Lower leg skin (tissue), 3 donors: Measurements from ENCODE around the gene TRAPPC12.

Source experiments
- POLR2A ChIP-seq, 2 donors: fragments of 450-650 bp; IDR thresholded peaks; one replicate each; pipeline ENCODE4 v1.6.1; 2016 to 2017; ENCODE audit warnings: antibody characterized with exemption in 2 of 2, mild to moderate bottlenecking in 1 of 2, moderate library complexity in 1 of 2
- TF ChIP-seq, protein P1 (sequence below), 3 donors: fragments of 450-650 bp; IDR thresholded peaks; one replicate each; pipeline ENCODE4 v1.5.1; 2016; ENCODE audit warnings: antibody characterized with exemption in 3 of 3, mild to moderate bottlenecking in 3 of 3, moderate library complexity in 2 of 3

DNA sequence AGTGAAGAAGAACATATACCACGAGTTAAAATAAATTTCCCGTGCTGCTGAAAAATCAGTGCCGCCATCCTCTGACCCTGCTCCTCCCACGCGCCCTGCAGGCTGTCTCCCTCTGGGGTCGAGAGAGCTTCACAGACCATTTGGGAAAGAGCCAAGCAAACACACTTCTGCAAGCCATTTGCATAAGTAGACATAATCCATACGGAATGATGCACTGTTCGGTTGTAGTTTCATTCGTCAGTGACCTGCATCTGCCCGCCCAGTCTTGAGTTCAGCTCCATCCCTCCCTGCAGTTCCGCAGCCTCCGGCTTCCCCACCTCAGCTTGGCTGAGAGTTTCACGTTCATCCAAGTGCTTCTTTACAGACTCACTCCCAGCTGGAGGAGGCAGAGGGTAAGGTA lies 69.6 kb downstream of the TRAPPC12 start:
- TF ChIP-seq, protein P1, sequence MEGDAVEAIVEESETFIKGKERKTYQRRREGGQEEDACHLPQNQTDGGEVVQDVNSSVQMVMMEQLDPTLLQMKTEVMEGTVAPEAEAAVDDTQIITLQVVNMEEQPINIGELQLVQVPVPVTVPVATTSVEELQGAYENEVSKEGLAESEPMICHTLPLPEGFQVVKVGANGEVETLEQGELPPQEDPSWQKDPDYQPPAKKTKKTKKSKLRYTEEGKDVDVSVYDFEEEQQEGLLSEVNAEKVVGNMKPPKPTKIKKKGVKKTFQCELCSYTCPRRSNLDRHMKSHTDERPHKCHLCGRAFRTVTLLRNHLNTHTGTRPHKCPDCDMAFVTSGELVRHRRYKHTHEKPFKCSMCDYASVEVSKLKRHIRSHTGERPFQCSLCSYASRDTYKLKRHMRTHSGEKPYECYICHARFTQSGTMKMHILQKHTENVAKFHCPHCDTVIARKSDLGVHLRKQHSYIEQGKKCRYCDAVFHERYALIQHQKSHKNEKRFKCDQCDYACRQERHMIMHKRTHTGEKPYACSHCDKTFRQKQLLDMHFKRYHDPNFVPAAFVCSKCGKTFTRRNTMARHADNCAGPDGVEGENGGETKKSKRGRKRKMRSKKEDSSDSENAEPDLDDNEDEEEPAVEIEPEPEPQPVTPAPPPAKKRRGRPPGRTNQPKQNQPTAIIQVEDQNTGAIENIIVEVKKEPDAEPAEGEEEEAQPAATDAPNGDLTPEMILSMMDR (IDR thresholded peaks at IDR 0.05), result no peak
- no peak for TF ChIP-seq POLR2A (IDR thresholded peaks at IDR 0.05)
